ENCODE data around the gene TRIM24.

GRCh38 chr7:138622841-138623240, 162.8 kb downstream of the TRIM24 start:
- TF ChIP-seq POLR2A (IDR thresholded peaks at IDR 0.05; ENCODE audit: low read depth, low read length): no peak
- no peak for TF ChIP-seq PAX5 (IDR thresholded peaks at IDR 0.05; ENCODE audit: insufficient read depth, low read length, severe bottlenecking)
